ENCODE measurements around the gene LAGE3.
"Not testable (repeated sequence)": the region's sequence is repeated elsewhere in the genome, so short reads cannot be mapped to it uniquely, and the experiment has no call there.

The LAGE3 gene

DNA sequence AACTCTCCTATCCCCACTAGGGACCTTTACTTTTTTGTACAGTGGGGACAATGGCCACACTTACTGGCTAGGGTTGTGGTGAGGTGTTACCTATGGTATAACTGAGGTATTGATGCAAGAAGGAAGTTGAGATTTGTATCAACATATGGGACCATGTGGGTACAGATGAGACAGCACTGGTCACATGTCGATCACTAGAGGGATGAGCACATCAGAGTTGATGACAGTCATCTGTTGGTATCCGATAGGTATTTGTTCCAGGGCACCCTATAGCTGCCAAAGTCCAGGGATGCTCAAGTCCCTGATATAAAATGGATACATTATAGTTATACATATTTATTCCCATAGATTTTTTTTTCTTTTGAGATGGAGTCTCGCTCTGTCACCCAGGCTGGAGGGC lies 23.9 kb upstream of the LAGE3 start:
- Histone ChIP-seq H3K4me3 (ENCODE audit: low read depth, low read length) (no peak overlapping the region), H3K9me3 (no peaks in the 10 kb centered on the region), H3K4me1 (no peaks in the 10 kb centered on the region), H3K27me3 (no peaks in the 10 kb centered on the region), H3K36me3 (no peaks in the 10 kb centered on the region)
- no peak for DNase-seq
- no peak for TF ChIP-seq CTCF (IDR thresholded peaks at IDR 0.05; ENCODE audit: low read depth, low read length)

DNA sequence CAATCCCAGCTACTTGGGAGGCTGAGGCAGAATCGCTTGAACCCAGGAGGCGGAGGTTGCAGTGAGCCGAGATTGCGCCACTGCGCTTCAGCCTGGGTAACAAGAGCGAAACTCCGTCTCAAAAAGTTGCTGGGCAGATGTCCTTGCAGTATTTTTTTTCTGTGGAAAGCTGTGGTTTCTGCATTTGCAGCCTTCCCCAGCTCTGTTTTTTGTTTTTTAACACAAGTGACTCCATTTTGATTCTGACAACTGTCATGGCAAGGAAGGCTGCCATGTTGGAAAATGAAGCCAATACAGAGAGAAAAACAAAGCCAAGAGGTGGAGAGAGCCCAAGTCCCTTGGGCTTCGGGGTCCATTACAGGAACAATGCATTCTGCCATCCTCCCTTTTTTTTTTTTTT lies 23.0 kb upstream of the LAGE3 start:
- Histone ChIP-seq H3K4me3 (ENCODE audit: low read depth, low read length) (no peak overlapping the region), H3K4me1 (no peaks in the 10 kb centered on the region), H3K9me3 (no peaks in the 10 kb centered on the region), H3K36me3 (no peaks in the 10 kb centered on the region), H3K27me3 (no peaks in the 10 kb centered on the region)
- DNase-seq: no peak
- no peak for TF ChIP-seq CTCF (IDR thresholded peaks at IDR 0.05; ENCODE audit: low read depth, low read length)

- not testable (repeated sequence) for DNase-seq; H3K27me3 ChIP-seq; H3K36me3 ChIP-seq; H3K4me3 ChIP-seq (ENCODE audit: low read depth, low read length); H3K9me3 ChIP-seq; H3K4me1 ChIP-seq
Observed at GRCh38 chrX:154501423-154501822, 22.3 kb upstream of the LAGE3 start.

GRCh38 chrX:154496591-154497137 lies 17.6 kb upstream of the LAGE3 start:
- not testable (repeated sequence) for H3K9me3 ChIP-seq; H3K4me3 ChIP-seq (ENCODE audit: low read depth, low read length); H3K4me1 ChIP-seq; H3K36me3 ChIP-seq; H3K27me3 ChIP-seq; DNase-seq

GRCh38 chrX:154495472-154495922 lies 16.4 kb upstream of the LAGE3 start:
- H3K27me3 ChIP-seq: no peaks in the 10 kb centered on the region
- no peak overlapping the region for H3K4me3 ChIP-seq (ENCODE audit: low read depth, low read length)
- DNase-seq: no peak
- H3K9me3 ChIP-seq: no peaks in the 10 kb centered on the region
- no peaks in the 10 kb centered on the region for H3K4me1 ChIP-seq
- no peaks in the 10 kb centered on the region for H3K36me3 ChIP-seq
- TF ChIP-seq CTCF (IDR thresholded peaks at IDR 0.05; ENCODE audit: low read depth, low read length): no peak

- DNase-seq: no peak
- Histone ChIP-seq H3K27me3 (no peaks in the 10 kb centered on the region), H3K9me3 (no peaks in the 10 kb centered on the region), H3K4me3 (ENCODE audit: low read depth, low read length) (no peak overlapping the region), H3K36me3 (no peaks in the 10 kb centered on the region), H3K4me1 (no peaks in the 10 kb centered on the region)
- TF ChIP-seq CTCF (IDR thresholded peaks at IDR 0.05; ENCODE audit: low read depth, low read length): no peak
Observed at GRCh38 chrX:154494715-154495114, 15.6 kb upstream of the LAGE3 start.

- 0 out of 2 replicates have a peak, but pooled peaks have one; percentile 1 for TF ChIP-seq CTCF (IDR thresholded peaks at IDR 0.05; ENCODE audit: low read depth, low read length)
- Histone ChIP-seq H3K27me3 (no peaks in the 10 kb centered on the region), H3K4me3 (ENCODE audit: low read depth, low read length) (peak within 1 kb of the TSS; percentile 57), H3K36me3 (no peaks in the 10 kb centered on the region), H3K4me1 (no peaks in the 10 kb centered on the region), H3K9me3 (no peaks in the 10 kb centered on the region)
- peak; percentile 95 for DNase-seq
Observed at GRCh38 chrX:154490414-154491083, 11.5 kb upstream of the LAGE3 start, which contains the start of gene SLC10A3. SLC10A3 (minus strand) TSS chrX:154490629; CDS start chrX:154488940, 1,689 bp downstream.

Data from BE2C (cell line).